Measurements from ENCODE around the gene UCN.

Gene UCN

GRCh38 chr2:27316655-27317412 lies 8.6 kb upstream of the UCN start:
- peaks cover 12% of the 10 kb centered on the region for H3K79me2 ChIP-seq (ENCODE audit: insufficient read depth, low read length)
- DNase-seq: no peak
- peaks cover 6% of the 10 kb centered on the region; the same call in 1 of the 2 replicates for H4K20me1 ChIP-seq (ENCODE audit: insufficient read depth, low read length)
- H3K27ac ChIP-seq (ENCODE audit: low read length): no peak overlapping the region
- H3K9me3 ChIP-seq (ENCODE audit: insufficient read depth, low read length, severe bottlenecking): no peaks in the 10 kb centered on the region
- no peak for ATAC-seq (ENCODE audit: insufficient read depth, low read depth)
- no peak overlapping the region for H2AFZ ChIP-seq (ENCODE audit: low read depth, low read length)
- TF ChIP-seq EZH2 (IDR thresholded peaks at IDR 0.05; ENCODE audit: borderline replicate concordance, low read depth, low read length, severe bottlenecking): no peak
- TF ChIP-seq CTCF (IDR thresholded peaks at IDR 0.05; ENCODE audit: borderline replicate concordance, extremely low read depth, low read length, poor library complexity, severe bottlenecking): no peak
- no peaks in the 10 kb centered on the region for H3K27me3 ChIP-seq (ENCODE audit: insufficient read depth, low read length, poor library complexity)
- no peak overlapping the region for H3K4me2 ChIP-seq (ENCODE audit: insufficient read depth, low read length)
- H3K4me1 ChIP-seq (ENCODE audit: insufficient read depth, low read length): peaks cover 11% of the 10 kb centered on the region
- no peak overlapping the region for H3K4me3 ChIP-seq (ENCODE audit: low read depth in 1 of 2, low read length in 2 of 2)
- H3K36me3 ChIP-seq (ENCODE audit: insufficient read depth, low read length): peaks cover 20% of the 10 kb centered on the region
- H3K9ac ChIP-seq (ENCODE audit: low read depth, low read length): no peak overlapping the region

- TF ChIP-seq CTCF (IDR thresholded peaks at IDR 0.05; ENCODE audit: borderline replicate concordance, extremely low read depth, low read length, poor library complexity, severe bottlenecking): no peak
- TF ChIP-seq EZH2 (IDR thresholded peaks at IDR 0.05; ENCODE audit: borderline replicate concordance, low read depth, low read length, severe bottlenecking): no peak
These were observed 6.9 kb upstream of the UCN start for GRCh38 chr2:27315122-27315521.

GRCh38 chr2:27314709-27315108 lies 6.5 kb upstream of the UCN start:
- H3K79me2 ChIP-seq (ENCODE audit: insufficient read depth, low read length): no peaks in the 10 kb centered on the region
- no peaks in the 10 kb centered on the region for H3K4me1 ChIP-seq (ENCODE audit: insufficient read depth, low read length)
- H3K4me3 ChIP-seq (ENCODE audit: low read depth in 1 of 2, low read length in 2 of 2): no peak overlapping the region
- no peak overlapping the region for H3K4me2 ChIP-seq (ENCODE audit: insufficient read depth, low read length)
- H3K9ac ChIP-seq (ENCODE audit: low read depth, low read length): no peak overlapping the region
- no peaks in the 10 kb centered on the region; the same call in none of the 2 replicates for H4K20me1 ChIP-seq (ENCODE audit: insufficient read depth, low read length)
- DNase-seq: no peak
- H3K27me3 ChIP-seq (ENCODE audit: insufficient read depth, low read length, poor library complexity): no peaks in the 10 kb centered on the region
- no peak overlapping the region for H3K27ac ChIP-seq (ENCODE audit: low read length)
- no peak for ATAC-seq (ENCODE audit: insufficient read depth, low read depth)
- H2AFZ ChIP-seq (ENCODE audit: low read depth, low read length): no peak overlapping the region
- peaks cover 22% of the 10 kb centered on the region for H3K36me3 ChIP-seq (ENCODE audit: insufficient read depth, low read length)
- no peak for TF ChIP-seq EZH2 (IDR thresholded peaks at IDR 0.05; ENCODE audit: borderline replicate concordance, low read depth, low read length, severe bottlenecking)
- no peaks in the 10 kb centered on the region for H3K9me3 ChIP-seq (ENCODE audit: insufficient read depth, low read length, severe bottlenecking)

More at GRCh38 chr2:27315122-27315521, 6.9 kb upstream of the UCN start:
- no peak overlapping the region for H2AFZ ChIP-seq (ENCODE audit: low read depth, low read length)
- H3K4me1 ChIP-seq (ENCODE audit: insufficient read depth, low read length): no peaks in the 10 kb centered on the region
- peaks cover 20% of the 10 kb centered on the region for H3K36me3 ChIP-seq (ENCODE audit: insufficient read depth, low read length)
- ATAC-seq (ENCODE audit: insufficient read depth, low read depth): no peak
- H3K4me2 ChIP-seq (ENCODE audit: insufficient read depth, low read length): no peak overlapping the region
- H4K20me1 ChIP-seq (ENCODE audit: insufficient read depth, low read length): no peaks in the 10 kb centered on the region; the same call in 1 of the 2 replicates
- no peak for DNase-seq
- no peak overlapping the region for H3K27ac ChIP-seq (ENCODE audit: low read length)
- H3K4me3 ChIP-seq (ENCODE audit: low read depth in 1 of 2, low read length in 2 of 2): no peak overlapping the region
- no peaks in the 10 kb centered on the region for H3K79me2 ChIP-seq (ENCODE audit: insufficient read depth, low read length)
- H3K9me3 ChIP-seq (ENCODE audit: insufficient read depth, low read length, severe bottlenecking): no peaks in the 10 kb centered on the region
- no peaks in the 10 kb centered on the region for H3K27me3 ChIP-seq (ENCODE audit: insufficient read depth, low read length, poor library complexity)
- H3K9ac ChIP-seq (ENCODE audit: low read depth, low read length): no peak overlapping the region

GRCh38 chr2:27313882-27314645 lies 5.8 kb upstream of the UCN start:
- no peaks in the 10 kb centered on the region; the same call in none of the 2 replicates for H4K20me1 ChIP-seq (ENCODE audit: insufficient read depth, low read length)
- TF ChIP-seq EZH2 (IDR thresholded peaks at IDR 0.05; ENCODE audit: borderline replicate concordance, low read depth, low read length, severe bottlenecking): no peak
- TF ChIP-seq CTCF (IDR thresholded peaks at IDR 0.05; ENCODE audit: borderline replicate concordance, extremely low read depth, low read length, poor library complexity, severe bottlenecking): no peak
- DNase-seq: no peak
- no peaks in the 10 kb centered on the region for H3K79me2 ChIP-seq (ENCODE audit: insufficient read depth, low read length)
- ATAC-seq (ENCODE audit: insufficient read depth, low read depth): no peak
- no peaks in the 10 kb centered on the region for H3K4me1 ChIP-seq (ENCODE audit: insufficient read depth, low read length)
- H3K4me3 ChIP-seq (ENCODE audit: low read depth in 1 of 2, low read length in 2 of 2): no peak overlapping the region
- H3K9ac ChIP-seq (ENCODE audit: low read depth, low read length): no peak overlapping the region
- no peak overlapping the region for H3K4me2 ChIP-seq (ENCODE audit: insufficient read depth, low read length)
- H3K9me3 ChIP-seq (ENCODE audit: insufficient read depth, low read length, severe bottlenecking): no peaks in the 10 kb centered on the region
- H3K27me3 ChIP-seq (ENCODE audit: insufficient read depth, low read length, poor library complexity): no peaks in the 10 kb centered on the region
- H3K36me3 ChIP-seq (ENCODE audit: insufficient read depth, low read length): peaks cover 26% of the 10 kb centered on the region
- H3K27ac ChIP-seq (ENCODE audit: low read length): no peak overlapping the region
- no peak overlapping the region for H2AFZ ChIP-seq (ENCODE audit: low read depth, low read length)
